Ovary (tissue), 3 donors: Measurements from ENCODE around the gene FRMD4A.

Experiments used
- CTCF ChIP-seq, 3 donors: fragments of 450-650 bp in 2 of 3; fragments of 200-600 bp in 1 of 3; IDR thresholded peaks; one replicate each; pipeline versions ENCODE4 v1.5.1 to v1.8.0; 2016 to 2022; ENCODE audit warnings: antibody characterized with exemption in 3 of 3, mild to moderate bottlenecking in 1 of 3
- EP300 ChIP-seq: sonication (generic); formaldehyde crosslinking; IDR thresholded peaks from one replicate; pipeline ENCODE4 v1.6.1; 2017; ENCODE audit warnings: antibody characterized with exemption
- POLR2A ChIP-seq: fragments of 450-650 bp; IDR thresholded peaks from one replicate; pipeline ENCODE4 v1.6.1; 2017; ENCODE audit warnings: antibody characterized with exemption, mild to moderate bottlenecking, moderate library complexity
- donor health status: DM: no; HTN: no; CAD: no.

GRCh38 chr10:13717571-13717935 is 613.2 kb downstream of the FRMD4A start:
- TF ChIP-seq POLR2A (no peak), CTCF (IDR thresholded peaks at IDR 0.05) (no peak), EP300 (no peak)
